Endothelial cell of hepatic sinusoid (primary cell): Measurements from ENCODE around the gene POLD2.

Experiments
- in situ Hi-C: cut with HindIII; loops from 2 replicates; pipeline ENCODE4 v1.10.0; 2017; ENCODE audit warnings: low sequenced_read_pairs

POLD2 gene

DNA sequence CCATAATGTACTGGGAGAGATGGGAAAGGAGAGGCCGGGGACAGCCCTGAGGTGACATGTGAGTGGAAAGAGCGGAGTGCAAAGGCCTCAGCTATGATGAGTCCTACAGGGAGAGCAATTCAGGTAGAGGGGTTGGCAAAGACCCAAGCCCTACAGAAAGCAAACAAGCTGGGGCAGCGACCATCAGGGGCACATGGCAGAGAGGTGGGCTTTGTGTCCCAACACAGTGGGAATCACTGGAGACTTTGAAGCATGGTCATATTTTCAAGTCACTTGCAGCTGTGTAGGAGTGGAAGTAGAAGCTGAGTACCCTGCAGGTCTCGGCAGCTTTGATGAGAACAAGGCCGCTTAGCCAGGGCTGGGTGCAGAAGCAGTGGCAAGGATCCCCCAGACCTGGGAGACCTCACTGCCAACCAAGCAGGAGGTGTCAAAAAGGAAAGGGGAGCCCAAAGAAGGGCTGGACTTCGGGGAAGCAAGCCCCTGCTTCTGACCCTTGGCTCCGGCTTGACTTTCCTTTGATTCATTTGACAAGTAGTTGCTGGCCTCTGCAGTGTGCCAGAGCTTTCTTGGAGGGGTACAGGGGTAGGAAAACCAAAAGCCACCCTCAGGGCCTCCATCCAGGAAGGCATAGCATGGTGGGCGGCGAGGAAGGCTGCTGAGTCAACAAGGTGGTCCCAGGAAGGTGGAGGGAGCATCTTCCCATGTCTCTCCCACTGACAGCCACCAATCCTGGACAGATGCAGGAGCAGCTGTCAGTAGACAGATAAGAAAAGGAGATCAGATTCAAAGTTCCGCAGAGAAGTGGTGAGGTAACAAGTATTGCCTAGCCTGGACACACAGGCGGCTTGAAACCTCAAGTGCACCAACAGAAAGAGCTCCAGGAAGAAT, 56.0 kb downstream of the POLD2 start:
- in situ Hi-C loops, result no loop called here

DNA sequence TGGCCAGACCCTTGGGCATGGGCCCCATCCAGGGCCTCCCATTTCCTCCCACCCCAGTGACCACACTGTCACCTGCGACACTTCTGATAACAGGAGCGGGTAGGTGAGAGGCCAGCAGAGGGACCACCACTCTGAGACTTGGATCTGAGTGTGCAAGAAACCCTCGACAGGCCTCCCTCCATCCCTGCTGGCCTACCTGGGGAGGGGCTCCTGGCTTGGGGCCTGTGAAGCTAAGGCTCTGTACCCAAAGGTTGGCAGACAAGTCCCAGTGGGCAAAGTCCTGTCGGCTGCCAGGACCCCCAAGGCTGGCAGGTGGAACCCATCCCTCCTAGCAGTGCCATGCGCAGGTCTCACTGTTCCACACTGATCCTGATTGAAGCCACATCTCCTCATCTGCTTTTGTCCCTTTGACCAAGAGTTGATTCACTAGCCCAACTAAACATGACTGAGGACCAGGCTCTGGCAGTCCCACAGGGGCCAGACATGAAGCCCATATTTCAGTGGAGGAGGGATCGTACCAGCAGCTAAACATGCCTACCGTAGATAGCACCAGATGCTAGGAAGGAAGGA, 56.8 kb downstream of the POLD2 start:
- in situ Hi-C loops, result no loop called here

DNA sequence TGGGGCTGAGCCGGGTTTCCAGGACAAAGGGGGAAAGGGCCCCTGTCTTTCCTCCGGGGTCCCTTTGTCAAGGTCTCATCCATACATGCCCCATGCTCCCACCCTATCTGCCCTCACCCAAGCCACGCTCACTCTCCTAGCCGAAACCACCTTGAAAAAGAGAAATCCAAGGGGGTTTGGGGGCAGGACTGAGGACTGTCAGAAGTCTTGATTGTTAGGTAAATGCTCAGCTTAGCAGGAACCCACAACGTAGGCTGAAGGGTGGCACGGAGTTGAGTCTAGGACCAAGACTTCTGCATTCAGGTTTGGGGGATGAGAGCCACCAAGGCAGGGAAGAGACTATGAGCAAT, 57.3 kb downstream of the POLD2 start:
- in situ Hi-C loops, result no loop called here

DNA sequence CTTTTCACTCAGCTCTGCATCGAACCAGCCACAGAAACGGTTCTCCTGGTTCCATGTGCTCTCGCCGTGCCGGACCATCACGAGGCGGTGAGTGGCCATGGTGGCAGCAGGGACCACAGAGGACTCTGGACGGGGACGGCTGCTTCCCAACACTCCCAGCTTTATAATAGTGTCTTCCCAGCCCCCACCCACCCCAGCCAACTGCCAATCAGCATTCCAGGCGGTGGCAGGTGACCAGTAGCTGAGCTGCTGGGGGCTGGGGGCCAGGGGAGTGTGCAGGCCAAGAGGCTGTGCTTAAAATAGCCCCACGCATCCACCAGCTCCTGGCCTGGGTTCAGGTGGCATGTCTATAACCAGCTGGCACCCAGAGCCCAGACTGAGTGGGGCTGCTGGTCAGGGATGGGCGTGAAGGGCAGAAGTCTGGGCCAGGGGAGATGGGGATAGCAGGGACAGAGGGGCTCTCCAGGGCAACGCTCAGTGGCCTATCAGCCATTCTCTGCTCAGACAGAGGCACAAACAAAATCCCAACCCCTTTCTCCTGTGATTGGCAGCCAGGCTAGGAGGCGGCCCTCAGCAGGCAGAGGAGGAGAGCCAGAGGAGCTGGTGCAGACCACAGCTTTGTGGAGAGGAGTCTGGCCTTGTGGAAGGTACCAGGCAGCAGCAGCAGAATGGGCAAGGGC, 57.8 kb downstream of the POLD2 start, which contains the start of gene PGAM2:
Gene PGAM2, minus strand, starts transcription at position 137 of the 680 bp plus-strand sequence. Its CDS starts 38 bp downstream, at position 99.
- in situ Hi-C loops, result no loop called here

DNA sequence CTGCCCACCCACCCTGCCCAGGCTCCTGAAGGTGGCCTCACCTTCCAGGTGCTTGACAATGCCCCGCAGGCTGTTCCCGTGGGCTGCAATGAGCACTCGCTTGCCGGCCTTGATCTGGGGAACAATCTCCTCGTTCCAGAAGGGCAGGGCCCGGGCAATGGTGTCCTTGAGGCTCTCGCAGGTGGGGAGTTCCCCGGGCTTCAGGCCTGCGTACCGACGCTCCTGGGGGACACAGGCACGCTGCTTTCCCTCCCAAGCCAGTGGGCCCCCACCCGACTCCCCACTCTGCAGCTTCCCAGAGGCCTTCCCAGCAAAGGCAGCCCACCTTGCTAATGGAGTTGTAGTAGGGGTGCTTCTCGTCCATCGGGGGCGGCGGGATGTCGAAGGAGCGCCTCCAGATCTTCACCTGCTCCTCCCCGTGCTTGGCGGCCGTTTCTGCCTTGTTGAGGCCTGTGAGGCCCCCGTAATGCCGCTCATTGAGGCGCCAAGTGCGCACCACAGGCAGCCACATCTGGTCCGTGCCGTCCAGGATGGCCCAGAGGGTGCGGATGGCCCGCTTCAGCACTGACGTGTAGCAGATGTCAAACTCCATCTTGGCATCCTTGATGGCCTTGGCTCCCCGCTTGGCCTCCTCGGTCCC, 58.4 kb downstream of the POLD2 start:
- in situ Hi-C loops, result loop anchor here (5.0 kb wide), 2 partner anchors 57 to 142 kb away; partner anchors contain the start of gene POLD2
